Peyer's patch (tissue), 4 donors: ENCODE results near the gene ENO1. TPM values are rescaled to one million over a fixed set of nuclear protein-coding genes. Genes with fewer than 3 reads are reported as not detected.

ENCODE experiments used
- DNase-seq, 3 donors: peaks; one replicate each; pipeline ENCODE4 v3.0.0-alpha.2; 2017 to 2019
- H3K27ac ChIP-seq, 4 donors: fragments of 200-600 bp; sonication (generic); one replicate each; pipeline ENCODE4 v1.5.1; 2016 to 2019
- H3K27me3 ChIP-seq, 2 donors: fragments of 200-600 bp; sonication (generic); one replicate each; pipeline ENCODE4 v1.5.1; 2019
- H3K36me3 ChIP-seq, 3 donors: fragments of 200-600 bp; sonication (generic); one replicate each; pipeline ENCODE4 v1.5.1; 2016 to 2019
- H3K4me1 ChIP-seq, 4 donors: fragments of 200-600 bp; sonication (generic); one replicate each; pipeline ENCODE4 v1.5.1; 2016 to 2019
- H3K4me3 ChIP-seq, 4 donors: fragments of 200-600 bp; sonication (generic); 1 replicate in 3 of 4; 2 replicates in 1 of 4; pipeline ENCODE4 v1.5.1; 2016 to 2019; ENCODE audit warnings: mild to moderate bottlenecking in 1 of 4
- H3K9me3 ChIP-seq, 4 donors: fragments of 200-600 bp; sonication (generic); one replicate each; pipeline ENCODE4 v1.5.1; 2016 to 2019; ENCODE audit warnings: mild to moderate bottlenecking in 1 of 4
- CTCF ChIP-seq, 6 experiments: fragments of 450-650 bp in 4 of 6; fragments of 200-600 bp in 2 of 6; sonication (generic) in 1 of 6; IDR thresholded peaks; one replicate each; pipeline ENCODE4 v1.5.1; 2017 to 2019; ENCODE audit warnings: antibody characterized with exemption in 6 of 6, mild to moderate bottlenecking in 3 of 6, moderate library complexity in 1 of 6
- POLR2A ChIP-seq, 2 donors: fragments of 450-650 bp; IDR thresholded peaks; one replicate each; pipeline ENCODE4 v1.5.1; 2017; ENCODE audit warnings: antibody characterized with exemption in 2 of 2, mild to moderate bottlenecking in 2 of 2, moderate library complexity in 2 of 2
- total RNA-seq, 4 donors: library from RNA; depleted of rRNA; stranded (reverse); fragments of >200 nt; gene quantifications; one replicate each; pipeline ENCODE4 v1.1.0, GENCODE V29; 2016

The ENO1 gene
- total RNA-seq, 4 donors from 2014 or later, result 355 to 547 (median 484) TPM

GRCh38 chr1:8915446-8915845 is 37.0 kb upstream of the ENO1 start:
- no peak for DNase-seq
- TF ChIP-seq POLR2A (IDR thresholded peaks at IDR 0.05), result no peak
- TF ChIP-seq CTCF (IDR thresholded peaks at IDR 0.05), result no peak
- H3K4me1 ChIP-seq, result no peaks in the 10 kb centered on the region

GRCh38 chr1:8914466-8914865 is 36.0 kb upstream of the ENO1 start:
- Histone ChIP-seq H3K36me3 (no peaks in the 10 kb centered on the region), H3K9me3 (no peaks in the 10 kb centered on the region), H3K27ac (no peak overlapping the region), H3K27me3 (no peaks in the 10 kb centered on the region), H3K4me3 (no peak overlapping the region), H3K4me1 (no peaks in the 10 kb centered on the region)
- no peak for TF ChIP-seq CTCF (IDR thresholded peaks at IDR 0.05)
- TF ChIP-seq POLR2A (IDR thresholded peaks at IDR 0.05), result no peak
- DNase-seq, result no peak

More at GRCh38 chr1:8915446-8915845, 37.0 kb upstream of the ENO1 start:
- H3K36me3 ChIP-seq, result no peaks in the 10 kb centered on the region
- no peaks in the 10 kb centered on the region for H3K9me3 ChIP-seq
- no peaks in the 10 kb centered on the region for H3K27me3 ChIP-seq
- no peak overlapping the region for H3K27ac ChIP-seq
- no peak overlapping the region for H3K4me3 ChIP-seq

- no peaks in the 10 kb centered on the region for H3K36me3 ChIP-seq
- no peaks in the 10 kb centered on the region for H3K9me3 ChIP-seq
- H3K4me3 ChIP-seq, result no peak overlapping the region
- no peaks in the 10 kb centered on the region for H3K4me1 ChIP-seq
- H3K27me3 ChIP-seq, result no peaks in the 10 kb centered on the region
- DNase-seq, result no peak
- TF ChIP-seq POLR2A (IDR thresholded peaks at IDR 0.05), result no peak
- no peak for TF ChIP-seq CTCF (IDR thresholded peaks at IDR 0.05)
- H3K27ac ChIP-seq, result no peak overlapping the region
Measured at GRCh38 chr1:8913457-8913856, 35.0 kb upstream of the ENO1 start.

GRCh38 chr1:8911416-8912309 is 33.2 kb upstream of the ENO1 start:
- H3K9me3 ChIP-seq, result no peaks in the 10 kb centered on the region
- H3K4me1 ChIP-seq, result no peaks in the 10 kb centered on the region
- no peak overlapping the region for H3K4me3 ChIP-seq
- no peak overlapping the region for H3K27ac ChIP-seq
- no peak for DNase-seq
- H3K27me3 ChIP-seq, result no peaks in the 10 kb centered on the region
- H3K36me3 ChIP-seq, result no peaks in the 10 kb centered on the region
- TF ChIP-seq CTCF (IDR thresholded peaks at IDR 0.05) (no peak), POLR2A (IDR thresholded peaks at IDR 0.05) (no peak)

GRCh38 chr1:8910914-8911313 is 32.4 kb upstream of the ENO1 start:
- Histone ChIP-seq H3K4me1 (no peaks in the 10 kb centered on the region), H3K36me3 (no peaks in the 10 kb centered on the region), H3K27ac (no peak overlapping the region), H3K27me3 (no peaks in the 10 kb centered on the region), H3K9me3 (no peaks in the 10 kb centered on the region), H3K4me3 (no peak overlapping the region)
- DNase-seq, result no peak
- TF ChIP-seq CTCF (IDR thresholded peaks at IDR 0.05), result no peak
- no peak for TF ChIP-seq POLR2A (IDR thresholded peaks at IDR 0.05)
